GM19351 (cell line): Measurements from ENCODE around the gene RNF181.
"Not testable (repeated sequence)": the region's sequence is repeated elsewhere in the genome, so short reads cannot be mapped to it uniquely, and the experiment has no call there.

Experiments used
- ATAC-seq: cut with Tn5 transposase; IDR thresholded peaks from one replicate; pipeline ENCODE4 v1.9.1; 2021; ENCODE audit warnings: mild to moderate bottlenecking, moderate library complexity; ENCODE audit not compliant: unreplicated experiment

The RNF181 gene

GRCh38 chr2:85595301-85596025 is at the start of gene RNF181:
TSS of gene RNF181 (plus strand) at chr2:85595745. CDS start at chr2:85595764, 19 bp downstream.
- ATAC-seq: peak; percentile 100

- no peak for ATAC-seq
Observed at GRCh38 chr2:85545780-85546240, 49.7 kb upstream of the RNF181 start.

- ATAC-seq: no peak
Observed at GRCh38 chr2:85547089-85547858, 48.3 kb upstream of the RNF181 start.

DNA sequence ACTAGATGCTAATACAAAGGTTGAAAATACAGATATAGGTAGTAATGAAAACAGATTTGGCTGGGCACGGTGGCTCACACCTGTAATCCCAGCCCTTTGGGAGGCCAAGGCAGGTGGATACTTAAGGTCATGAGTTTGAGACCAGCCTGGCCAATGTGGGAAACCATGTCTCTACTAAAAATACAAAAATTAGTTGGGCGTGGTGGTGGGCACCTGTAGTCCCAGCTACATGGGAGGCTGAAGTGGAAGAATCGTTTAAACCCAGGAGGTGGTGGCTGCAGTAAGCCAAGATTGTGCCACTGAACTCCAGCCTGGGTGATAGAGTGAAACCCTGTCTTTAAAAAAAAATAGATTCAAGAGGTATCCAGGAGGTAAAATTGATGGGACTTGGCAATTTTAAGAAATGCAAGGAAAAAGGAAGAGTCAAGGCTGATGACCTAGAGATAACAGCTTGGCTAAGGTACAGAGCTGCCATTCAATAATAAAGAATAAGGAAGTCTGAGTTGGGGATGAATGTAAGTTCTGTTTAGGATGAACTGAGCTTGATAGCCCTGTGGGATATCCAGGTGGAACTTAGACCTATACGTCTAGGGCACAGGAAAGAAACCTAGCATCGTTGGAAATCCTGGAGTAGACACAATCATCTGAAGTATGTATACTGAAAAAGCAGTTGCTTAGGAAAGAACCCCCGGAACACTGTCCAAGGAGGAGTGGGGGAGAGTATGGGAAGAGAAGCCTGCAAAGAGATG is 47.5 kb upstream of the RNF181 start:
- no peak for ATAC-seq

DNA sequence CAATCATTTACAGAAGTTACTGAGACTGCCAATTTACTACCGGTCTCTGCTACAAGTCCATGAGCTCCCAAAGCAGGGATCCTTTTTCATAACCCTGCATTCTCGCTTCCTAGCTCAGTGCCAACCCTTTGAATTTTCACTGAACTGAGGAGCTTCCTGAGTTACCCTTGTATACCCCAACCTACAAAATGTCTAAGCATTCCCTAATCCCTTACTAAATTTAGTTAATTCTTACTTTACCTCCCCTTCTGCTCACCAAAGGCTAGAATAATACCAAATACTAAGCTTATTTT is 47.0 kb upstream of the RNF181 start:
- ATAC-seq: no peak

GRCh38 chr2:85549095-85549494 is 46.5 kb upstream of the RNF181 start:
- no peak for ATAC-seq

DNA sequence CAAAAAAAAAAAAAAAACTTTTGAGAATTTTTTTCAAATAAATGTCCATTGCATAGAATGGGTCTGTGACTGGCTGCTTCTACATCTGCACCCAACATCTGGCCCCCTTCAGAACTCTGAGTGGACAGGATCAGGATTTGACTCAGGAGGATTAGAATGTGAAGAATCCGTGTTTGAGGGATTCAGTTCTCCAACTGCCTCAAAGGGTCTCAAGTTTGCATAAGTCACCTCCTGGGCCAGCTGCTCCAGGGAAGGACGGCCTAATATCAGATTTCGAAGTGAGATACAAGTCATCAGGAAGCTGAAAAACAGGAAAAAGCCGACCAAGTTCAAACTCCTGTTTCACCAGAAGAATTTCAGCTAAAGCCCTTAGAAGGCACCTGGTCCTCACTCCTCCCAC is 45.7 kb upstream of the RNF181 start:
- no peak for ATAC-seq

- ATAC-seq: no peak
Observed at GRCh38 chr2:85550486-85550885, 45.1 kb upstream of the RNF181 start.

DNA sequence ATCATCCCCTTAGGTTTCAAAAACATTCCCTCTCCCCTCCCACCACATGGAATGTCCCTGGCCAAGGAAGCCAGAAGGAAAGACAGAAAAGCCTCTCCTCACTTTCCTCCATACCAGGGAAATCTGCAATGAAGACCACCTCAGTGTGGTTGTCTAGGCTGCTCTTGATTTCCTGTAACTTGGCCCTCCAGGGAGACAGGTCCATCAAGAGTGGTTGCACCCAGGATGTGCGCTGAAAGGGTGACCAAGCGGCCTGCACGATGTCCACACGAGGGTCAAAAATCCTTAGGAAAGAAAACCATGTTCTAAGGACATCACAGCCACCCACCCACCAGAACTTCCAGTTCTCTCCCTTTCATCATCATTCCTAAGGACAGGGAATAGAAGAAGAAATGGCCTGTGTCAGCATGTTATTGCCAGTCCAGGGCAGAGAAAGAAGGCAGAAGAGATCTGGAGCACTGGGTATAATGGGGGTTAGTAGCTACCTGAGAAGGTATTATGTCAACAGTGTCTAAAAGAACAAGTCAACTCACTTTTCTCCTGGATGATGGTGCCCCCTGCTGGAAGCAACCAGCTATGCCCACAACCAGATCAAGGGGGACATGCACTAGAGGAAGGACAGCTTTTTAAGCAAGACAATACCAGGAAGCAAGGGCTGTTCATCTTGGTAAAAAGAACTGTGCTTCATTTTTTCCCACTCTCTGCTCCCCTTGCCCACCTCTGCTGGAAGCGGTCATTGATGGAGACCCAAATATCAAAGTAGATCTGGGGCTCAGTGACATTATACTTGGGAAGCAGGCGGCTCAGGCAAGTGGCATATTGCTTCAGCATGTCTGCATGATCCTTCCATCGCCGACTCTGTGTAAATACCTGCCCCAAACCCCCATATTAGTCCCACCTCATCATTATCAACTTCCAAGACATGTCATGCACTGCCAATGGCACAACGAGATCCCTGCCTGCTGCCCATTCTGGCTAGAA is 43.6 kb upstream of the RNF181 start:
- peak; percentile 74 for ATAC-seq

DNA sequence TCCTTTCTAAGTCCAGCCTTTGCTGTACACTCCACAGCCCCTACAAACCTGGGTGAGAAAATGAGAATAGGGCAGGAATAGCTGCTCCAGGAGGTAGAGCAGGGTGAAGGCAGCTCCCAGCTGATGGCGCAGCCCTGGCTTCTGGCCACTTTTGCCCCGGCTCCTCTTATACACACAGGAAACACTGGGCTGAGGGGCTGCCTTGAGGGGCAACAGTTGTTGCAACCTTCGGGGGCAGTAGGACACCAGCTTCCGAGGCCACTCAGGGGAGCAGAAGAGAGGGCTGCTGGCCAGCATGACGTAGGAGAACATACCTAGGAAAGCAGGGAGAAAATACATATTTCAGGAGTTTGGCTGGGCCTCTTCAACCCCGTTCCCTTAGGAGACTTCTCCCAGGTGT is 42.4 kb upstream of the RNF181 start:
- ATAC-seq: no peak

DNA sequence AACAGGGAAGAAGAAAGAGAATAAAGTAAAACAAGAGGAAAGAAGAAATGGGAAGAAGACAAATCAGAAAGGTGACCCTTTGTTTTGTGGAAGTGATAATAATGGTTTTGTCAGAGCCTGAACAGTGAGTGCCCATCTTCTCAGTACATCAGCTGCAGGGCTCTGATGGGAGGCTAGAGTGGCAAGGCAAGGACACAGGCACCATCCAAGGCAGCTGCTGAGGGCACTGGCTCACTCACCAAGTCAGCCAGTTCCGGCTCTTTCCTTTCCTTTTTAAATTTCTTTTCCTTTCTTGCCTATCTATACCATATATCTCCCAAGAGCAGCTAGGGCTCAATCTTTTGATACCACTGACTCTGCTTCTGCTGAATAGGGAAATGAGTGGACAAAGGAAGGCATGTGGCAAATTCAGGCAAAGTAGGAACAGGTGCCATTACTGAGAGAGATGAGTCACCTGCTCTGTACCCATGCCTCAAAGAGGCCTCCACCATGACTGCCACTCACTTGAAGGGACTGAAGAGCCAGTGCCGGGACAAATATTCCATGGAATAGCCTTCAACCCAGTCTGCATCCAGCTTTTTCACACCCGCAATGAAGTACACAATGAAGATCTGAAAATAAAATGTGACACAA is 40.4 kb upstream of the RNF181 start:
- no peak for ATAC-seq

DNA sequence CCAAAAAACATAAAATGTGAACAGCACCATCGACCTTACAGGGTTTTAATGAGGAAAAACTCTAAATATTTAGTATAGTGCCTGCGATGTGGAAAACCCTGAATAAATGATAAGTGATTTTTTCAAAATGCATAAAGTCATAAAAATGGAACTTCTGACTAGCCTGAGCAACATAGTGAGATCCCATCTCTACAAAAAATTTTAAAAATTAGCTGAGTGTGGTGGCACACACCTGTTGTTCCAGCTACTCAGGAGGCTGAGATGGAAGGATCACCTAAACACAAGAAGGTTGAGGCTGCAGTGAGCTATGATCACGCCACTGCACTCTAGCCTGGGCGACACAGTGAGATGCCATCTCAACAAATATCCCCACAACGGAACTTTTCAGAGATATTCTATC is 38.4 kb upstream of the RNF181 start:
- ATAC-seq: no peak

- ATAC-seq: no peak
Observed at GRCh38 chr2:85558160-85558559, 37.4 kb upstream of the RNF181 start.

- not testable (repeated sequence) for ATAC-seq
Observed at GRCh38 chr2:85560403-85560726, 35.2 kb upstream of the RNF181 start.

DNA sequence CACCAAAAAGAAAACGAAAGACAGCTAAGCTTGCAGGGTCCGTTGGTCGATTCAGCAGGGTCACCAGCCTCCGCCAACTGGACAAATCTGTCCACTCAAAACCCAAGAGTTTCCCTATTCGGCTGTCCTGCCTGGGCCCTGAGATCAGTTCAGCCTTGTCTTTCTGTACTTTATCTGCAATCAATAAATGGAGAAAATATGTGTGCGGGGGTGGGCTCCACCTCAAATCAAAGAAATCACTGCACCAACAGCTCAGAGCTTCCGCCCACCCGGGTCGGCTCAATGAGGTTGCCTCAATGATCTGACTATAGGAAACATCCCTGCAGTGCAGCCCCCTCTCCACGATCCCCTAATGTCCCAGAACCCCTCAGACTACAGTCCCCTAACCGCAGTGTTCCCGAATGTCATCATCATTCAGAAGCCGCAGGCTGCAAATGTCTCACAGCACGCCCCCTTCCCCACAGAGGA is 34.7 kb upstream of the RNF181 start:
- ATAC-seq: peak; percentile 27

DNA sequence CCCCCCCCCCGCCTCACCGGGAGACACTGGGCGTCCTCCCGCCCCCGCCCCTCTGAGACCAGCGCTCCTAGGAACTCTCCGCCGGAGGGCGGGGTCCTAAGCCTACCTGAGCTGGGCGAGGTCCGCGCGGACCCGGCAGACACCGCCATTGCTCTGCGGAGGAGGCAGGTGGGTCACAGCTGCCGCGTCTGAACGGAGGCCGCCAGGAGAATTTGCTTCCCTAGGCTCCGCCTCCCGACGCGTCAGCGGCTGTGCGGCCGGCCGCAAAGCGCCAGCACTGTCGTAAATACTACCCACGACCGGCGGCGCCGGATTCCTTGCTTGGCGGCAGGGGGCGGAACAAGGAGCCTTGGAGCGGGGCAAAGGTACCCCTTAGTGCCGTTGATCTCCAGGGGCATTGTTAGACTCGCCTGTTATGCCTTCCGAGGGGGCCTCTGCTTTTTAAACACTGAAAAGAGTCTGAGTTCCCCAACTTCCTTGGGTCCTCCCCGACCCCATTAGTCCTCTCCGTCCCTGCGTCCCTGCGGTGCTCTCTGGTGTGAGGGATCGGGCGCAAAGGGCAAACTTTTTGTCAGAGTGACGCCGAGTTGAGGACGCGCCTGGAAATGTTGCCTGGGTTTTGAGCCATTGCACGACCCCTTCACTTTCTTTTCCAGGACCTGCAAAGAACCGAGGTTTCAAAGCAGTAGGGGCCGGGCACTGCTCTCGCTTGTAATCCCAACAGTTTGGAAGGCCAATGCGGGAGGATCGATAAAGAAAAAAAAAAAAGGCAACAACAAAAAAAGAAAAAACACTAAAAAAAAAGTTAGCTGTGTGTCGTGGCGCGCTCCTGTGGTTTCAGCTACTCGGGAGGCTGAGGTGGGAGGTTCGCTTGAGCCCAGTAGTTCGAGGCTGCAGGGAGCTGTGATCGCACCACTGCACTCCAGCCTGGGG is 34.0 kb upstream of the RNF181 start, which contains the start of gene GGCX:
Gene GGCX, minus strand, starts transcription at position 214 of the 933 bp plus-strand sequence. Its CDS starts 65 bp downstream, at position 149.
- ATAC-seq: peak; percentile 93

GRCh38 chr2:85564144-85564563 is 31.4 kb upstream of the RNF181 start:
- no peak for ATAC-seq

DNA sequence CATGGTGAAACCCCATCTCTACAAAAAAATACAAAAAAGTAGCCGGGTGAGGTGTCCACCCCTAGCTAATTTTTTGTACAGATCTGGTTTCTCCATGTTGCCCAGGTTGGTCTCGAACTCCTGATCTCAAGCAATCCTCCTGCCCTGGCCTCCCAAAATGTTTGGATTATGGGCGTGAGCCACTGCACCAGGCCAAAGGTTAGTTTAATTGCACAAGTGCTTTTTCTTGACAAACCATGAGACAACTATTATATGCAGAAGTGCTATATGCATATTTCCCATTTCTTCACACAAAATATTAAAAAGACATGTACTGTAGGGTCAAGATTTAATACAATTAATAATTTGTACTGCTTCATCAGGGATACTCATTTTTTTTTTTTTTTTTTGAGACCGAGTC is 29.3 kb upstream of the RNF181 start:
- ATAC-seq: no peak

- no peak for ATAC-seq
Observed at GRCh38 chr2:85575739-85576138, 19.8 kb upstream of the RNF181 start.
